RWPE2 (cell line): ENCODE measurements around the gene ZMIZ1.

ENCODE experiments used
- ATAC-seq: fragments of 200-7000 bp; cut with Tn5 transposase; 3 replicates; pipeline ENCODE4 v1.9.1; 2021; ENCODE audit warnings: low read depth
- DNase-seq: peaks from one replicate; pipeline ENCODE4 v3.0.0-alpha.2; 2020; ENCODE audit warnings: low spot score
- H3K27ac ChIP-seq: fragments of 450-650 bp; 2 replicates; pipeline ENCODE4 v1.5.1; 2017; ENCODE audit warnings: mild to moderate bottlenecking; ENCODE audit not compliant: poor library complexity, severe bottlenecking
- H3K27me3 ChIP-seq: fragments of 250-450 bp; sonication (Bioruptor Pico); 2 replicates; pipeline ENCODE4 v1.5.1; 2021; ENCODE audit warnings: mild to moderate bottlenecking, moderate library complexity; ENCODE audit not compliant: insufficient read depth, poor library complexity, severe bottlenecking
- H3K36me3 ChIP-seq: fragments of 250-450 bp; sonication (Bioruptor Pico); 2 replicates; pipeline ENCODE4 v1.5.1; 2020; ENCODE audit warnings: low read depth, mild to moderate bottlenecking, moderate library complexity
- H3K4me1 ChIP-seq: fragments of 250-450 bp; sonication (Bioruptor Pico); 2 replicates; pipeline ENCODE4 v1.5.1; 2021; ENCODE audit warnings: mild to moderate bottlenecking, moderate library complexity; ENCODE audit not compliant: insufficient read depth, poor library complexity, severe bottlenecking
- H3K4me3 ChIP-seq: fragments of 250-450 bp; sonication (Bioruptor Pico); 2 replicates; pipeline ENCODE4 v1.5.1; 2021; ENCODE audit warnings: mild to moderate bottlenecking, moderate library complexity; ENCODE audit not compliant: severe bottlenecking
- H3K9me3 ChIP-seq: fragments of 250-450 bp; sonication (Bioruptor Pico); 2 replicates; pipeline ENCODE4 v1.5.1; 2021; ENCODE audit warnings: mild to moderate bottlenecking, moderate library complexity; ENCODE audit not compliant: severe bottlenecking
- TF ChIP-seq, protein P1 (sequence below): fragments of 450-650 bp; IDR thresholded peaks from one replicate; pipeline ENCODE4 v1.5.1; 2017; ENCODE audit warnings: mild to moderate bottlenecking, moderate library complexity; ENCODE audit not compliant: poor library complexity, severe bottlenecking

The ZMIZ1 gene

DNA sequence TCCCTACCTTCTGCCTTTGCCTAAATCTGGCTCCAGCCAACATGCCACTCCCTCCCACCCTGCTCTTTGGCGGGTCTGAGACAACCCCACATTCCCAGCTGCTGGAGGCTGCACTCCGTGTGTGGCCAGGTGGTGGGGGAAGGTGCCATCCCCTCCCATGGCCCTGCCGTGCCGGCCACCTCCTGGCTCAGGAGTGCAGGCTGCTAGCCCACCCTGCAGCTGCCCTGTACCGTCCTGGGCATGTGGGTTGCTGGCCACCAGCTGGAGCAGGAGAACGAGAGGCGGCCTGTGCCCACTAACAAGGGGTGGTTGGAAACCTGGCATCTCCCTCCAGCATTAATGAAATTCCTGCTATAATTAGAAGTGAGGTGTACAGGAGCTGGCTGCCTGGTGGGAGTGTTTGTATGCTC lies 97.6 kb downstream of the ZMIZ1 start:
- ATAC-seq (no peak), DNase-seq (no peak)
- Histone ChIP-seq H3K9me3 (no peaks in the 10 kb centered on the region), H3K36me3 (peaks cover 5% of the 10 kb centered on the region), H3K27me3 (no peaks in the 10 kb centered on the region), H3K4me1 (peaks cover 5% of the 10 kb centered on the region), H3K27ac (no peak overlapping the region), H3K4me3 (no peak overlapping the region)
- TF ChIP-seq, protein P1, sequence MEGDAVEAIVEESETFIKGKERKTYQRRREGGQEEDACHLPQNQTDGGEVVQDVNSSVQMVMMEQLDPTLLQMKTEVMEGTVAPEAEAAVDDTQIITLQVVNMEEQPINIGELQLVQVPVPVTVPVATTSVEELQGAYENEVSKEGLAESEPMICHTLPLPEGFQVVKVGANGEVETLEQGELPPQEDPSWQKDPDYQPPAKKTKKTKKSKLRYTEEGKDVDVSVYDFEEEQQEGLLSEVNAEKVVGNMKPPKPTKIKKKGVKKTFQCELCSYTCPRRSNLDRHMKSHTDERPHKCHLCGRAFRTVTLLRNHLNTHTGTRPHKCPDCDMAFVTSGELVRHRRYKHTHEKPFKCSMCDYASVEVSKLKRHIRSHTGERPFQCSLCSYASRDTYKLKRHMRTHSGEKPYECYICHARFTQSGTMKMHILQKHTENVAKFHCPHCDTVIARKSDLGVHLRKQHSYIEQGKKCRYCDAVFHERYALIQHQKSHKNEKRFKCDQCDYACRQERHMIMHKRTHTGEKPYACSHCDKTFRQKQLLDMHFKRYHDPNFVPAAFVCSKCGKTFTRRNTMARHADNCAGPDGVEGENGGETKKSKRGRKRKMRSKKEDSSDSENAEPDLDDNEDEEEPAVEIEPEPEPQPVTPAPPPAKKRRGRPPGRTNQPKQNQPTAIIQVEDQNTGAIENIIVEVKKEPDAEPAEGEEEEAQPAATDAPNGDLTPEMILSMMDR, result no peak

- Histone ChIP-seq H3K27me3 (no peaks in the 10 kb centered on the region), H3K36me3 (peaks cover 5% of the 10 kb centered on the region), H3K9me3 (no peaks in the 10 kb centered on the region), H3K4me3 (no peak overlapping the region), H3K27ac (no peak overlapping the region), H3K4me1 (peaks cover 5% of the 10 kb centered on the region)
- ATAC-seq (no peak), DNase-seq (no peak)
- TF ChIP-seq, protein P1, result no peak
These were observed 98.0 kb downstream of the ZMIZ1 start for GRCh38 chr10:79166741-79167140.

DNA sequence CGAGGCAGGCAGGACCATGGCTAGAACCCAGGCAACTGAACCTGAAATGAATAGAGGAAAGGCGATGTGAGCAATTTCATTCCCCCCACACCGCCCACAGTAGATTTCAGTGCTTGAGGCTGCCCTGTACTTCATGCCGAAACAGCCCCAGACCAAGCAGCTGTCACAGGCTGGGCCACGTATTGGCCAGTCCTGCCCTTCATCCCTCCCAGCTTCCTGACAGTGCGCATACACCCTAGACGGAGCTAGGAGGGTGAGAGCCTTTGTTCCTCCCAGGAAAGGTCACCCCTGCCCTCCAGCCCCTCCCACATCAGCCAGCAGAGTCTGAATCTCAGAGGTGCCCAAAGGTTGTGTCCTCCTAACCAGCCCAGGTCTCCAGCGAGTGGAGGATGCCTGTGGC lies 98.8 kb downstream of the ZMIZ1 start:
- H3K9me3 ChIP-seq, result no peaks in the 10 kb centered on the region
- DNase-seq (no peak), ATAC-seq (no peak)
- no peak overlapping the region for H3K4me3 ChIP-seq
- TF ChIP-seq, protein P1, result no peak
- peaks cover 5% of the 10 kb centered on the region for H3K36me3 ChIP-seq
- H3K27ac ChIP-seq, result no peak overlapping the region
- peaks cover 5% of the 10 kb centered on the region for H3K4me1 ChIP-seq
- H3K27me3 ChIP-seq, result no peaks in the 10 kb centered on the region

GRCh38 chr10:79168210-79168609 lies 99.4 kb downstream of the ZMIZ1 start:
- Histone ChIP-seq H3K27me3 (no peaks in the 10 kb centered on the region), H3K36me3 (peaks cover 5% of the 10 kb centered on the region), H3K4me3 (no peak overlapping the region), H3K4me1 (peaks cover under 1% of the 10 kb centered on the region), H3K27ac (no peak overlapping the region), H3K9me3 (no peaks in the 10 kb centered on the region)
- DNase-seq (no peak), ATAC-seq (no peak)
- TF ChIP-seq, protein P1, result no peak

DNA sequence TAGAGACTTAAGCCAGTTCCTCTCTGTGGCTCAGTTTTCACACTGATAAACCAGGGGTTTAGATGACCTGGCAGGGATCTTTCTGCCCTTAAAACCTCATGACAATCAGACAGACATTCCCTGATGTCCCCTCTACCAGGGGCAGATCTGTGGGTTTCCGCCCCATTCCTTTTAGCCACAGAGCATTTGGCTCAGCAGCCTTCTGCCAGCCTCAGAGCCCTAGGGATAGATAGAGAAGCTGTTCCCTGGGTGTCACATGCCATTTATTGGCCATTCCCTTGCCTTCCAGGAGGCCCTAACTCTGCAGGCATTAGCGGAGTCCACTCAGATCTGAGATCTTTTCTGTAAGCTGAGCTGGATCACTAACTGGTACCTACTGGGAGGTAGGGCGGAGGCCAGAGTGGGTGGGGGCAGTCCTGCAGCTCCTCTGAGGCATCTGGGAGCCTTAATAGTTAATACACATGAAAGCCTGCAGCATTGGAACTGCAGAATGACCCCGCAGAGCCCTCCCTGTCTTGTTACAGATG lies 101.5 kb downstream of the ZMIZ1 start:
- no peak overlapping the region for H3K27ac ChIP-seq
- TF ChIP-seq, protein P1, result no peak
- no peaks in the 10 kb centered on the region for H3K4me1 ChIP-seq
- no peaks in the 10 kb centered on the region for H3K9me3 ChIP-seq
- no peaks in the 10 kb centered on the region for H3K27me3 ChIP-seq
- peaks cover 9% of the 10 kb centered on the region for H3K36me3 ChIP-seq
- H3K4me3 ChIP-seq, result no peak overlapping the region
- DNase-seq (no peak), ATAC-seq (no peak)
